ENCODE results near the gene CABP4.

CABP4 gene

DNA sequence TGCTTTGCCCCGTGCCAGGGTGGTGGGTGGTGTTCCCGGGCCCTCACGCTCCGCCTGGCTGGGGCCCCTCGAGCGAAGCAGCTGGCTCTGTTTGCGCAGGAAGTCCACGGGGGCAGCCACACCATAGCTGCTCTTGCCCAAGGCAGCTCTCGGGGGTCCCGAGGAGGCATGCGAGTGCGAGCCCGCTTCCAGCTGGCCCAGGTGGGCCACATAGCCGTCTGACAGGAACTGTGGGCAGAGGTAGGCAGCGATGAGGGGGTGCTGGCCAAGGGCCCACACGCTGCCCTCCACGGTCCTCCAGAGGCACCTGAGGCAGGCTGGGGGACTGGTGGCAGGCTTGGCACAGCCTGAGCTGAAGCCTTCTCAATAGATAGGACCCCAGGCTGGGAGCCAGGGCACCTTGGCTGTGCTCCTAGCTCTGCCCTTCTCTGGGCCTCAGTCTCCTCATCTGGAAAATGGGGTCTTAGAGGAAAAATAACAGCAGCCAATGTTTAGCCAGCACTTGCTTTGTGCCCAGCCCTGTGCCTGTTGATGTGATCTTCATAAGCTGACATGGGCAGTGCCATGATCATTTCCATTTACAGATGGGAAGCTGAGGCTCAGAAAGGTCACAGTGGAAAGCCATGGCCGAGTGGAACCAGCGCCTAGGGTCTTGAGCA, 37.0 kb downstream of the CABP4 start:
- H3K36me3 ChIP-seq (replicated peaks): peaks cover 68% of the 10 kb centered on the region
- DNase-seq: no peak
- in situ Hi-C loops (cut with HindIII; ENCODE audit: low pct_ligation_motif_present, low sequenced_read_pairs): no loop called here
- H3K27me3 ChIP-seq (replicated peaks): no peaks in the 10 kb centered on the region
- TF ChIP-seq, protein P1, sequence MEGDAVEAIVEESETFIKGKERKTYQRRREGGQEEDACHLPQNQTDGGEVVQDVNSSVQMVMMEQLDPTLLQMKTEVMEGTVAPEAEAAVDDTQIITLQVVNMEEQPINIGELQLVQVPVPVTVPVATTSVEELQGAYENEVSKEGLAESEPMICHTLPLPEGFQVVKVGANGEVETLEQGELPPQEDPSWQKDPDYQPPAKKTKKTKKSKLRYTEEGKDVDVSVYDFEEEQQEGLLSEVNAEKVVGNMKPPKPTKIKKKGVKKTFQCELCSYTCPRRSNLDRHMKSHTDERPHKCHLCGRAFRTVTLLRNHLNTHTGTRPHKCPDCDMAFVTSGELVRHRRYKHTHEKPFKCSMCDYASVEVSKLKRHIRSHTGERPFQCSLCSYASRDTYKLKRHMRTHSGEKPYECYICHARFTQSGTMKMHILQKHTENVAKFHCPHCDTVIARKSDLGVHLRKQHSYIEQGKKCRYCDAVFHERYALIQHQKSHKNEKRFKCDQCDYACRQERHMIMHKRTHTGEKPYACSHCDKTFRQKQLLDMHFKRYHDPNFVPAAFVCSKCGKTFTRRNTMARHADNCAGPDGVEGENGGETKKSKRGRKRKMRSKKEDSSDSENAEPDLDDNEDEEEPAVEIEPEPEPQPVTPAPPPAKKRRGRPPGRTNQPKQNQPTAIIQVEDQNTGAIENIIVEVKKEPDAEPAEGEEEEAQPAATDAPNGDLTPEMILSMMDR (IDR thresholded peaks at IDR 0.05; ENCODE audit: low read depth, low read length, missing control alignments): no peak
- no peak overlapping the region for H3K4me3 ChIP-seq (ENCODE audit: low read depth, low read length)
- no peak overlapping the region for H3K27ac ChIP-seq

DNA sequence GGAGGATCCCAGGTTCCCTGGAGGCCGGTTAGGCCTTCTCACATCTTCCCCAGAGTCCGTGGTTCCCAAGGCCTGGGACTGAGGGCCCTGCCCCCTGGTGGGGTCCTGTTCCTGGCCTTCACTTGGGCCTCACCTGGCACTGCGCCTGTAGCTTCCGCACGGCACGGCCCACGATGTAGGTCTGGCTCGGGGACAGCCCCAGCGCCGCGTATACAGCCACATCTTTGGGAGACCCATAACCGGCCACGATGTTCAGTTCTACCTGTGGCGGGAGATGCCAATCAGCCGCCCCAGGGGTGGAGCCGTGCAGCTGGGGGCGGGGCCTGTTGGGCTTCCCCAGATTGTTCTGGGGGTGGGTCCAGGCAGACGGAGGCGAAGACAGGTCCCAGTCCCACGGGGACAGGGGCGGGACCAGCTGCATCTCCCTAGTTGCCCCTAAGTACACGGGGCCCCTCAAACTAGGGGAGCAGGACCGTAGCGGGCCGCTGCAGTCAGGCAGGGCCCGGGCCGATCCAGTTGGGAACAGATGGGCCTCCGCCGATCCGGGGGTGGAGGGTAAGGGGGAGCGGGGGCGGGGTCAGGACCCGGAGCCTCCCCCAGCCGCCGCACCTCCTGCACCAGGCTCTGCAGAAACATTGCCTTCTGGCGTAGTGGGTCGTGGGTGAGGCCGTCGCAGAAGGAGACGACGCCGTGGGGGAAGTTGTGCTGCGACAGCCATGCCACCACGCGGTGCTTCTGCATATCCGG, 37.8 kb downstream of the CABP4 start:
- in situ Hi-C loops (cut with HindIII; ENCODE audit: low pct_ligation_motif_present, low sequenced_read_pairs): no loop called here
- DNase-seq: no peak
- Histone ChIP-seq H3K4me3 (ENCODE audit: low read depth, low read length) (no peak overlapping the region), H3K27me3 (replicated peaks) (no peaks in the 10 kb centered on the region), H3K36me3 (replicated peaks) (peaks cover 73% of the 10 kb centered on the region), H3K27ac (no peak overlapping the region)
- TF ChIP-seq, protein P1 (IDR thresholded peaks at IDR 0.05; ENCODE audit: low read depth, low read length, missing control alignments): no peak

DNA sequence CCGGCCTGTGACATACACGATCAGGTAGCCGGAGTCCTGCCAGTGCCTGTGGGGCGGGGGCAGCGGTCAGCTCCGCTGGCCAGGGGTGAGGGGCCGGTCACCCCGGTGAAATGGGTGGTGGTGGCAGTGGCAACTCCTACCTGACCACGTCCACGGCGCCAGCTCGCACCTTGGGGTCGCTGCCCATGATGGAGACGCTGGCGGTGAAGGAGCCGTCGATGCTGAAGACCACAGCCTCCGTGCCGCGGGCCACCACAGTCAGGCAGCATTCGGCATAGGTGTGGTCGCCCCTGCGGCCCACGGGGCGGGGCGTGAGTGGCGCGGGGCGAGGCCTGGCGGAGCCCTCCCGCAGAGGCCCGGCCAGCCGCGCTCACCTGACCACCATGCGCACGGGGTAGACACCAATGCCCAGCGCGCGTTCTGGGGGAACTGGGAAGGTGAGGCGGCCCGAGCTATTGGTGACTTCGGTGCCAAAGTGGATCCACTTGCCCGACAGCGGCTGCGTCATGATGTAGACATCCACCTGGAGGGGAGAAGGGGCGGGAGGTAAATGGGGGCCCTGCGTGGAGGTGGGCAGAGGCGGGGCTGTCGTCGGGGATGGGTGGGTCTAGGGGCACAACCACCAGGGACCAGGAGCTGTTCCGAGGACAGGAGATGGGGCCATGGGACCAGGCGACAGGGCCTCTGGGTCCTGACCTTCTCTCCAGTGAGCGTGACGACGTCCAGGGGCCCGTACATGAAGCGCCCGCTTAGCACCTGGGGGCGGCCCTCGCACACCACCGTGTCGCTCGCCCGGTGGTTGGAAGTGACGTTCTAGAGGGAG, 38.6 kb downstream of the CABP4 start:
- Histone ChIP-seq H3K36me3 (replicated peaks) (peaks cover 77% of the 10 kb centered on the region), H3K27ac (no peak overlapping the region), H3K4me3 (ENCODE audit: low read depth, low read length) (no peak overlapping the region), H3K27me3 (replicated peaks) (no peaks in the 10 kb centered on the region)
- TF ChIP-seq, protein P1 (IDR thresholded peaks at IDR 0.05; ENCODE audit: low read depth, low read length, missing control alignments): no peak
- in situ Hi-C loops (cut with HindIII; ENCODE audit: low pct_ligation_motif_present, low sequenced_read_pairs): no loop called here
- no peak for DNase-seq

GRCh38 chr11:67494371-67495233, 39.4 kb downstream of the CABP4 start:
- DNase-seq: no peak
- Histone ChIP-seq H3K4me3 (ENCODE audit: low read depth, low read length) (no peak overlapping the region), H3K27me3 (replicated peaks) (no peaks in the 10 kb centered on the region), H3K36me3 (replicated peaks) (peaks cover 72% of the 10 kb centered on the region), H3K27ac (no peak overlapping the region)
- in situ Hi-C loops (cut with HindIII; ENCODE audit: low pct_ligation_motif_present, low sequenced_read_pairs): no loop called here
- TF ChIP-seq, protein P1 (IDR thresholded peaks at IDR 0.05; ENCODE audit: low read depth, low read length, missing control alignments): no peak

DNA sequence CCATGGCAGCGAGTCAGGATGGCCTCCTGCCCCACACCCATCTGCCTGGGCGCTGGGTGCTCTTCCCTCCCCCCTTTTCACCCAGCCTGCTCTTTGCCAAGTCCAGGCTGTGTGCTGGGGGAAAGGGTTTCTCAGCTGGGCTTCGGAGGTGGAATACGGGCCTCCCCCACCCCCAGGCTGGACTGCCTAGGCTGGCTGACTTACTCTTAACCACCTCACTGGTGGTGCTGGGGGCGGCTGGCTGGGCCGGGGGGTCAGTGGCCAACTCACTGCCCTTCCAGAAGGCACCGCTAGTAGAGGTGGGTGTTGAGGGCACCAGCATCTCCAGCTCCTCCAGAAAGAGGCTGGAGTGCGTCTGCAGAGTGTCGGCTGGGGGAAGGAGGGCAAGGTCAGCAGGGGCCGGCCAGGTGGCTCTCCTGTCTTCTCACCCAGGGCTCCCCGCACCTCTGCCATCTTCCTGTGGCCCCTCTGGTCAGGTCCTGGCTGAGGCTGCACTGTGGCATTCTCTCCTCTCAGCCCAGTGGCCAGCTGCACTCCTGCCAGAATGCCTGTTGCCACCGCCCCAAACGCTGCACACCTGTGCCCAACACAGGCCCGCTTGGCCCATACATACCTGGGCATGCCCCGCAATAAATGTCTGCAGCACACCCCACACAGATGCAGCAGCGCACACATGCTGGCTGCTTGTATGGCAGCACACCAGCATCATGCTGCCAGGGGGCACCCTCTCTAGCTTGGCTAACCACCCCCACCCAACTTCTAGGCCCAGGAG, 40.3 kb downstream of the CABP4 start:
- H3K27ac ChIP-seq: no peak overlapping the region
- H3K27me3 ChIP-seq (replicated peaks): no peaks in the 10 kb centered on the region
- peaks cover 73% of the 10 kb centered on the region for H3K36me3 ChIP-seq (replicated peaks)
- no peak overlapping the region for H3K4me3 ChIP-seq (ENCODE audit: low read depth, low read length)
- DNase-seq: no peak
- in situ Hi-C loops (cut with HindIII; ENCODE audit: low pct_ligation_motif_present, low sequenced_read_pairs): no loop called here
- TF ChIP-seq, protein P1 (IDR thresholded peaks at IDR 0.05; ENCODE audit: low read depth, low read length, missing control alignments): no peak
